Prostate gland (tissue), 2 donors: ENCODE results near the gene TTLL6. TPM values are rescaled to one million over a fixed set of nuclear protein-coding genes. Genes with fewer than 3 reads are reported as not detected.

Experiments used
- DNase-seq: peaks from one replicate; pipeline ENCODE4 v3.0.0-alpha.2; 2019; ENCODE audit warnings: low spot score
- H3K27ac ChIP-seq, 2 donors: fragments of 200-600 bp; sonication (generic); 2 replicates each; pipeline ENCODE4 v1.5.1; 2017 to 2019
- H3K27me3 ChIP-seq: fragments of 200-600 bp; sonication (generic); replicated peaks from 2 replicates; pipeline ENCODE4 v1.5.1; 2019; ENCODE audit not compliant: insufficient read depth
- H3K36me3 ChIP-seq, 2 donors: fragments of 200-600 bp; sonication (generic); 1 replicate in 1 of 2; 2 replicates in 1 of 2; pipeline versions ENCODE4 v1.5.1 to v1.8.1; 2017 to 2019
- H3K4me1 ChIP-seq: fragments of 200-600 bp; sonication (generic); replicated peaks from 2 replicates; pipeline ENCODE4 v1.5.1; 2019
- H3K4me3 ChIP-seq, 2 donors: fragments of 200-600 bp; sonication (generic); 2 replicates each; pipeline ENCODE4 v1.5.1; 2017 to 2019
- H3K9me3 ChIP-seq: fragments of 200-600 bp; sonication (generic); 2 replicates; pipeline ENCODE4 v1.5.1; 2017
- CTCF ChIP-seq, 4 experiments: fragments of 200-600 bp in 2 of 4; fragments of 450-650 bp in 2 of 4; sonication (generic) in 2 of 4; IDR thresholded peaks; 1 replicate in 3 of 4; 2 replicates in 1 of 4; pipeline ENCODE4 v1.5.1; 2016 to 2019; ENCODE audit warnings: antibody characterized with exemption in 4 of 4, mild to moderate bottlenecking in 2 of 4, moderate library complexity in 2 of 4
- POLR2A ChIP-seq: fragments of 450-650 bp; IDR thresholded peaks from one replicate; pipeline ENCODE4 v1.6.1; 2016; ENCODE audit warnings: antibody characterized with exemption, mild to moderate bottlenecking
- POLR2AphosphoS5 ChIP-seq: sonication (generic); formaldehyde crosslinking; IDR thresholded peaks from one replicate; pipeline ENCODE4 v1.6.1; 2017; ENCODE audit warnings: antibody characterized with exemption
- WGBS: methylation state at CpG from one replicate; pipeline ENCODE4 v1.1.5; 2018; 5-methylcytosine and 5-hydroxymethylcytosine counted together
- intact Hi-C: fragments of 100-400 bp; cut with DNase I; formaldehyde crosslinking; loops from one replicate; pipeline ENCODE4 v1.14.2; 2022
- total RNA-seq, 2 donors: library from RNA; depleted of rRNA; stranded (reverse); fragments of >200 nt; gene quantifications; one replicate each; pipeline ENCODE4 v1.1.0, GENCODE V29; 2016

Gene TTLL6
- total RNA-seq, 2 donors from 2014 or later, result 0.23 to 4.0 TPM

GRCh38 chr17:48854774-48855476, 37.9 kb upstream of the TTLL6 start:
- intact Hi-C loops, result no loop called here
- Histone ChIP-seq H3K36me3 (no peaks in the 10 kb centered on the region), H3K4me1 (no peaks in the 10 kb centered on the region), H3K9me3 (no peaks in the 10 kb centered on the region), H3K27me3 (no peaks in the 10 kb centered on the region), H3K4me3 (no peak overlapping the region), H3K27ac (no peak overlapping the region)
- 86% methylated on average over 7 of the region's 7 CpGs for WGBS
- no peak for DNase-seq
- TF ChIP-seq POLR2A (no peak), POLR2AphosphoS5 (no peak), CTCF (IDR thresholded peaks at IDR 0.05) (no peak)

GRCh38 chr17:48850792-48851323, 33.8 kb upstream of the TTLL6 start:
- no peaks in the 10 kb centered on the region for H3K9me3 ChIP-seq
- no peaks in the 10 kb centered on the region for H3K4me1 ChIP-seq
- no peak for DNase-seq
- H3K27me3 ChIP-seq, result no peaks in the 10 kb centered on the region
- TF ChIP-seq CTCF (IDR thresholded peaks at IDR 0.05) (no peak), POLR2AphosphoS5 (no peak), POLR2A (no peak)
- H3K4me3 ChIP-seq, result no peak overlapping the region
- 97% methylated on average over 4 of the region's 4 CpGs for WGBS
- intact Hi-C loops, result no loop called here
- H3K27ac ChIP-seq, result no peak overlapping the region
- H3K36me3 ChIP-seq, result peaks cover 3 to 6% of the 10 kb centered on the region in 2 donors

GRCh38 chr17:48843187-48843900, 26.3 kb upstream of the TTLL6 start:
- Histone ChIP-seq H3K27me3 (no peaks in the 10 kb centered on the region), H3K4me1 (no peaks in the 10 kb centered on the region), H3K9me3 (no peaks in the 10 kb centered on the region), H3K4me3 (no peak overlapping the region), H3K36me3 (no peaks in the 10 kb centered on the region), H3K27ac (peak overlapping the region; percentile 1 to 85)
- TF ChIP-seq POLR2A, result no peak
- TF ChIP-seq CTCF (IDR thresholded peaks at IDR 0.05), result no peak
- no peak for TF ChIP-seq POLR2AphosphoS5
- intact Hi-C loops, result no loop called here
- no peak for DNase-seq
- 71% methylated on average over 6 of the region's 6 CpGs for WGBS

GRCh38 chr17:48842746-48843145, 25.7 kb upstream of the TTLL6 start:
- WGBS, result 78% methylated on average over 3 of the region's 3 CpGs
- Histone ChIP-seq H3K4me3 (no peak overlapping the region), H3K36me3 (no peaks in the 10 kb centered on the region), H3K27ac (peak overlapping the region; percentile 85), H3K4me1 (no peaks in the 10 kb centered on the region), H3K27me3 (no peaks in the 10 kb centered on the region), H3K9me3 (no peaks in the 10 kb centered on the region)
- intact Hi-C loops, result no loop called here
- no peak for TF ChIP-seq CTCF (IDR thresholded peaks at IDR 0.05)
- no peak for TF ChIP-seq POLR2A
- no peak for TF ChIP-seq POLR2AphosphoS5
- no peak for DNase-seq
